Left forelimb (tissue), 1 donor: ENCODE data around the gene RBP2.
"Not testable (repeated sequence)": the region's sequence is repeated elsewhere in the genome, so short reads cannot be mapped to it uniquely, and the experiment has no call there.

Source experiments
- DNase-seq: peaks from one replicate; pipeline ENCODE4 v3.0.0-alpha.2; 2018; ENCODE audit warnings: low spot score

RBP2 gene

GRCh38 chr3:139443186-139443585, 33.1 kb downstream of the RBP2 start:
- DNase-seq: no peak

- DNase-seq: no peak
Measured at GRCh38 chr3:139441656-139442055, 34.7 kb downstream of the RBP2 start.

- DNase-seq: no peak
Measured at GRCh38 chr3:139440639-139441556, 35.4 kb downstream of the RBP2 start.

- no peak for DNase-seq
Measured at GRCh38 chr3:139439278-139439677, 37.0 kb downstream of the RBP2 start.

- no peak for DNase-seq
Measured at GRCh38 chr3:139434764-139435307, 41.5 kb downstream of the RBP2 start.

- DNase-seq: no peak
Measured at GRCh38 chr3:139434228-139434627, 42.1 kb downstream of the RBP2 start.

- no peak for DNase-seq
Measured at GRCh38 chr3:139433089-139433488, 43.2 kb downstream of the RBP2 start.

- DNase-seq: no peak
Measured at GRCh38 chr3:139430493-139430892, 45.8 kb downstream of the RBP2 start.

- no peak for DNase-seq
Measured at GRCh38 chr3:139427283-139428060, 48.8 kb downstream of the RBP2 start.

GRCh38 chr3:139425745-139426400, 50.4 kb downstream of the RBP2 start:
- DNase-seq: no peak

- DNase-seq: no peak
Measured at GRCh38 chr3:139423232-139423631, 53.1 kb downstream of the RBP2 start.

GRCh38 chr3:139421460-139421859, 54.9 kb downstream of the RBP2 start:
- no peak for DNase-seq

- DNase-seq: no peak
Measured at GRCh38 chr3:139421040-139421439, 55.3 kb downstream of the RBP2 start.

- no peak for DNase-seq
Measured at GRCh38 chr3:139418144-139418543, 58.2 kb downstream of the RBP2 start.

- no peak for DNase-seq
Measured at GRCh38 chr3:139416275-139416674, 60.0 kb downstream of the RBP2 start.

- DNase-seq: no peak
Measured at GRCh38 chr3:139414608-139415224, 61.6 kb downstream of the RBP2 start.

GRCh38 chr3:139412891-139413290, 63.4 kb downstream of the RBP2 start:
- not testable (repeated sequence) for DNase-seq
